ENCODE results near the gene TSSK3. TPM values are rescaled to one million over a fixed set of nuclear protein-coding genes. Genes with fewer than 3 reads are reported as not detected.

Gene TSSK3
- total and polyA plus RNA-seq, 2 of the 8 experiments (the other 6 are each of a cell fraction or from before 2014, with no cell fraction given) = 1.2 TPM

DNA sequence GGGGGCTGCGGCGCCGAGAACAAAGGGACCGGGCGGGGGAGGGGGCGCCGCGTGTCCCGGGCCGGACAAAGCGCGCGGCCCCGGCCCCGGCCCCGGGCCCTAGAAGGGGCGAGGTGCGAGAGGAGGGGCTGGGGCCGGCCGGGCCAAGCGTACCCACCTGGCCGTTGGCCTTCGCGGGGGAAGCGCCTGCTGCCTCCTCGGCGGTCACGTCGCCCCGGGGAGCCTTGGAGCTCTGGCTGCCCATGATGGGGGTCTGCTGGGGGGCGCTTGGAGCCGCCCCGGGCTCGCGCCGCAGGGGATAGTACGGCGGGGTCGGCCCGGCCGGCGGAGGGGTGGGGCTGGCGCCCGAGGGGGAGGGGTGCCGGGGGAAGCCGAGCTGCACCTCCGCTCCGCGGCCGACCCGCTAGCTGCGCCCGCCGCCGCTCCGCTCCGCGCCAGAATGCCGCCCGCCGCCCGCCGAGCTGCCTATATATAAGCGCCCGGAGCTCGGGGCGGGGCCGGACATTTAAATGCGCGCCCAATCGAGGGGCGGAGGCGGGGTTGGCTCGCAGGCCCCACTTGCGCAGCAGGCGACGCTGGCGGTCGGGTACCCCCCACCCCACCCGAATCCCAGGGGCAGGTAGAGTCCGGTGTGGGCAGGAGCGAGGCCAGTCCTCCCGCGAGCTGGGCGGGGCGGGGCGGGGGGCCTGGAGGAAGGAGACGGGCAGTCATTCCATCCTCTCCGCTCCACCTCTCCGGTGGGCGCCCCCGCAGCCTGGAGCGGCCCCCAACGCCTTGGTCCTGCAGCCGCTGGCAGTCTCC lies 26.3 kb upstream of the TSSK3 start, which contains the start of gene MARCKSL1 (continued):
- TF ChIP-seq, protein P1, sequence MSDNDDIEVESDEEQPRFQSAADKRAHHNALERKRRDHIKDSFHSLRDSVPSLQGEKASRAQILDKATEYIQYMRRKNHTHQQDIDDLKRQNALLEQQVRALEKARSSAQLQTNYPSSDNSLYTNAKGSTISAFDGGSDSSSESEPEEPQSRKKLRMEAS (IDR thresholded peaks at IDR 0.05) = peak; percentile 47
- no peak for TF ChIP-seq TCF12 (IDR thresholded peaks at IDR 0.05; ENCODE audit: low read depth, low read length)
- no peak for TF ChIP-seq BCL11A (IDR thresholded peaks at IDR 0.05; ENCODE audit: low read depth in 2 of 2, low read length in 2 of 2)
- TF ChIP-seq SUZ12 (IDR thresholded peaks at IDR 0.05; ENCODE audit: low read length) = no peak
- no peak for TF ChIP-seq RAD21 (IDR thresholded peaks at IDR 0.05 in 1 of 2, conservative IDR thresholded peaks at IDR 0.05 in 1 of 2; ENCODE audit: low read depth in 2 of 2, low read length in 2 of 2)
- TF ChIP-seq SIX5 (IDR thresholded peaks at IDR 0.05; ENCODE audit: low read depth, low read length) = no peak
- no peak for TF ChIP-seq EZH2 (IDR thresholded peaks at IDR 0.05; ENCODE audit: low read depth, low read length, severe bottlenecking)
- no peak for TF ChIP-seq SRF (IDR thresholded peaks at IDR 0.05; ENCODE audit: low read depth, low read length)
- TF ChIP-seq FOSL1 (IDR thresholded peaks at IDR 0.05; ENCODE audit: insufficient read depth, low read depth, low read length) = no peak
- no peak for TF ChIP-seq EGR1 (IDR thresholded peaks at IDR 0.05; ENCODE audit: borderline replicate concordance, low read depth, low read length)
- TF ChIP-seq NRF1 (IDR thresholded peaks at IDR 0.05; ENCODE audit: low read depth, low read length) = no peak
- peak; percentile 97 for TF ChIP-seq GTF2F1 (IDR thresholded peaks at IDR 0.05; ENCODE audit: borderline replicate concordance, low read depth, low read length)
- TF ChIP-seq NANOG (IDR thresholded peaks at IDR 0.05; ENCODE audit: insufficient read depth, low read depth, low read length, poor library complexity, severe bottlenecking) = no peak
- peak; percentile 34 for TF ChIP-seq KDM4A (IDR thresholded peaks at IDR 0.05; ENCODE audit: low read depth, low read length, severe bottlenecking)
- no peak for TF ChIP-seq JUND (IDR thresholded peaks at IDR 0.05; ENCODE audit: low read length)
- no peak for TF ChIP-seq BRCA1 (IDR thresholded peaks at IDR 0.05; ENCODE audit: low read depth, low read length)
- no peak for TF ChIP-seq RFX5 (IDR thresholded peaks at IDR 0.05; ENCODE audit: borderline replicate concordance, low read depth, low read length)
- no peak for TF ChIP-seq CEBPB (IDR thresholded peaks at IDR 0.05; ENCODE audit: low read depth, low read length)
- no peak for TF ChIP-seq MAFK (IDR thresholded peaks at IDR 0.05; ENCODE audit: low read depth, low read length)
- TF ChIP-seq, protein P2, sequence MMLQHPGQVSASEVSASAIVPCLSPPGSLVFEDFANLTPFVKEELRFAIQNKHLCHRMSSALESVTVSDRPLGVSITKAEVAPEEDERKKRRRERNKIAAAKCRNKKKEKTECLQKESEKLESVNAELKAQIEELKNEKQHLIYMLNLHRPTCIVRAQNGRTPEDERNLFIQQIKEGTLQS (IDR thresholded peaks at IDR 0.05; ENCODE audit: insufficient read depth, low read depth, low read length) = no peak
- TF ChIP-seq ASH2L (IDR thresholded peaks at IDR 0.05; ENCODE audit: low read length) = no peak
- TF ChIP-seq, protein P3, sequence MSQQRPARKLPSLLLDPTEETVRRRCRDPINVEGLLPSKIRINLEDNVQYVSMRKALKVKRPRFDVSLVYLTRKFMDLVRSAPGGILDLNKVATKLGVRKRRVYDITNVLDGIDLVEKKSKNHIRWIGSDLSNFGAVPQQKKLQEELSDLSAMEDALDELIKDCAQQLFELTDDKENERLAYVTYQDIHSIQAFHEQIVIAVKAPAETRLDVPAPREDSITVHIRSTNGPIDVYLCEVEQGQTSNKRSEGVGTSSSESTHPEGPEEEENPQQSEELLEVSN (IDR thresholded peaks at IDR 0.05) = no peak
- TF ChIP-seq SP4 (IDR thresholded peaks at IDR 0.05; ENCODE audit: low read length) = no peak

Data from H1 (cell line).